Mucosa of gallbladder (tissue), 1 donor: Measurements from ENCODE around the gene ARHGEF7. TPM values are rescaled to one million over a fixed set of nuclear protein-coding genes. Genes with fewer than 3 reads are reported as not detected.

Experiments
- DNase-seq: peaks from one replicate; pipeline ENCODE4 v3.0.0-alpha.2; 2020; ENCODE audit warnings: low spot score
- total RNA-seq: library from RNA; stranded (reverse); gene quantifications from one replicate; pipeline ENCODE4 v1.2.1, GENCODE V29; 2021
- donor health status: DM: no; HTN: no; CAD: no.

ARHGEF7 gene
- total RNA-seq, 1 donor from 2014 or later = 70.7 TPM

- no peak for DNase-seq
Measured at GRCh38 chr13:111132948-111133347, 17.8 kb downstream of the ARHGEF7 start.

GRCh38 chr13:111139452-111139851, 24.3 kb downstream of the ARHGEF7 start:
- no peak for DNase-seq

GRCh38 chr13:111139873-111140561, 24.9 kb downstream of the ARHGEF7 start:
- no peak for DNase-seq

GRCh38 chr13:111140562-111141105, 25.5 kb downstream of the ARHGEF7 start:
- DNase-seq = no peak

- DNase-seq = no peak
Measured at GRCh38 chr13:111142472-111142871, 27.4 kb downstream of the ARHGEF7 start.

- no peak for DNase-seq
Measured at GRCh38 chr13:111143865-111144540, 28.9 kb downstream of the ARHGEF7 start.

- DNase-seq = no peak
Measured at GRCh38 chr13:111145071-111145470, 30.0 kb downstream of the ARHGEF7 start.

GRCh38 chr13:111145506-111145905, 30.4 kb downstream of the ARHGEF7 start:
- no peak for DNase-seq

GRCh38 chr13:111152844-111153243, 37.7 kb downstream of the ARHGEF7 start:
- no peak for DNase-seq

- peak; percentile 92 for DNase-seq
Measured at GRCh38 chr13:111153279-111153976, 38.3 kb downstream of the ARHGEF7 start.

GRCh38 chr13:111153977-111154332, 38.8 kb downstream of the ARHGEF7 start:
- no peak for DNase-seq

- DNase-seq = no peak
Measured at GRCh38 chr13:111156421-111156820, 41.3 kb downstream of the ARHGEF7 start.

GRCh38 chr13:111158136-111158805, 43.2 kb downstream of the ARHGEF7 start:
- DNase-seq = no peak

- DNase-seq = no peak
Measured at GRCh38 chr13:111159362-111160320, 44.5 kb downstream of the ARHGEF7 start.

GRCh38 chr13:111160648-111161047, 45.5 kb downstream of the ARHGEF7 start:
- DNase-seq = no peak

GRCh38 chr13:111161601-111162600, 46.8 kb downstream of the ARHGEF7 start:
- DNase-seq = no peak

GRCh38 chr13:111165241-111166010, 50.3 kb downstream of the ARHGEF7 start:
- no peak for DNase-seq

GRCh38 chr13:111166882-111167675, 52.0 kb downstream of the ARHGEF7 start:
- no peak for DNase-seq
